H9 (cell line): ENCODE results near the gene THBS2. TPM values are rescaled to one million over a fixed set of nuclear protein-coding genes. Genes with fewer than 3 reads are reported as not detected.

Experiments
- DNase-seq: peaks from one replicate; pipeline ENCODE4 v3.0.0-alpha.2; 2017
- H2AFZ ChIP-seq: one replicate; pipeline ENCODE4 v1.6.1; 2013; ENCODE audit warnings: mild to moderate bottlenecking, low read length, control low read depth, moderate library complexity
- H2AK5ac ChIP-seq: 2 replicates; pipeline ENCODE4 v1.6.1; 2013; ENCODE audit warnings: low read length, control low read depth, mixed read lengths; ENCODE audit not compliant: insufficient read length
- H2BK120ac ChIP-seq: one replicate; pipeline ENCODE4 v1.6.1; 2013; ENCODE audit warnings: low read depth, mild to moderate bottlenecking, low read length, control low read depth, inconsistent platforms; ENCODE audit not compliant: poor library complexity, severe bottlenecking
- H2BK12ac ChIP-seq: 2 replicates; pipeline ENCODE4 v1.6.1; 2013; ENCODE audit warnings: low read length, control low read depth, mixed read lengths, low read depth; ENCODE audit not compliant: insufficient read length
- H2BK15ac ChIP-seq: 2 replicates; pipeline ENCODE4 v1.6.1; 2013; ENCODE audit warnings: low read depth, low read length, control low read depth
- H2BK20ac ChIP-seq: one replicate; pipeline ENCODE4 v1.6.1; 2013; ENCODE audit warnings: low read depth, mild to moderate bottlenecking, low read length, control low read depth, inconsistent platforms; ENCODE audit not compliant: poor library complexity, severe bottlenecking
- H2BK5ac ChIP-seq: 2 replicates; pipeline ENCODE4 v1.6.1; 2013; ENCODE audit warnings: low read length, control low read depth, mixed read lengths; ENCODE audit not compliant: insufficient read length
- H3K14ac ChIP-seq: 2 replicates; pipeline ENCODE4 v1.6.1; 2013; ENCODE audit warnings: low read length, control low read depth; ENCODE audit not compliant: insufficient read depth
- H3K18ac ChIP-seq: 2 replicates; pipeline ENCODE4 v1.6.1; 2013; ENCODE audit warnings: low read depth, mild to moderate bottlenecking, mixed read lengths, low read length, control low read depth; ENCODE audit not compliant: insufficient read length
- H3K23ac ChIP-seq: 2 replicates; pipeline ENCODE4 v1.6.1; 2013; ENCODE audit warnings: low read length, control low read depth, mixed read lengths, low read depth; ENCODE audit not compliant: insufficient read length
- H3K23me2 ChIP-seq: 2 replicates; pipeline ENCODE4 v1.6.1; 2013; ENCODE audit warnings: low read depth, mild to moderate bottlenecking, mixed read lengths, low read length, control low read depth; ENCODE audit not compliant: insufficient read length, poor library complexity, severe bottlenecking
- H3K27ac ChIP-seq: 2 replicates; pipeline ENCODE4 v1.5.1; 2013; ENCODE audit warnings: low read length, control low read depth, mixed read lengths, low read depth; ENCODE audit not compliant: insufficient read length
- H3K27me3 ChIP-seq: 2 replicates; pipeline ENCODE4 v1.6.1; 2013; ENCODE audit warnings: low read length, control low read depth, inconsistent platforms; ENCODE audit not compliant: insufficient read depth
- H3K4ac ChIP-seq: 2 replicates; pipeline ENCODE4 v1.6.1; 2013; ENCODE audit warnings: low read depth, mild to moderate bottlenecking, control low read depth, inconsistent platforms, low read length, moderate library complexity
- H3K4me1 ChIP-seq: 2 replicates; pipeline ENCODE4 v1.6.1; 2013; ENCODE audit warnings: low read length, control low read depth, inconsistent platforms; ENCODE audit not compliant: insufficient read depth
- H3K4me2 ChIP-seq: 2 replicates; pipeline ENCODE4 v1.6.1; 2013; ENCODE audit warnings: low read length, control low read depth, mixed read lengths; ENCODE audit not compliant: insufficient read length, insufficient read depth
- H3K56ac ChIP-seq: 2 replicates; pipeline ENCODE4 v1.6.1; 2013; ENCODE audit warnings: low read depth, mild to moderate bottlenecking, mixed read lengths, low read length, control low read depth; ENCODE audit not compliant: insufficient read length
- H3K79me1 ChIP-seq: 2 replicates; pipeline ENCODE4 v1.6.1; 2013; ENCODE audit warnings: low read depth, mild to moderate bottlenecking, moderate library complexity, low read length, control low read depth, inconsistent platforms; ENCODE audit not compliant: insufficient read depth, poor library complexity, severe bottlenecking
- H3K79me2 ChIP-seq: 2 replicates; pipeline ENCODE4 v1.6.1; 2013; ENCODE audit warnings: low read length, control low read depth, inconsistent platforms; ENCODE audit not compliant: insufficient read depth
- H3K9ac ChIP-seq: 2 replicates; pipeline ENCODE4 v1.6.1; 2013; ENCODE audit warnings: low read length, control low read depth, mixed read lengths; ENCODE audit not compliant: insufficient read length; ENCODE audit errors: extremely low read depth
- H3K9me3 ChIP-seq: one replicate; pipeline ENCODE4 v1.6.1; 2013; ENCODE audit warnings: low read depth, low read length, inconsistent platforms; ENCODE audit not compliant: control insufficient read depth
- H3T11ph ChIP-seq: one replicate; pipeline ENCODE4 v1.6.1; 2013; ENCODE audit warnings: mild to moderate bottlenecking, low read length, control low read depth, inconsistent platforms
- H4K20me1 ChIP-seq: one replicate; pipeline ENCODE4 v1.6.1; 2013; ENCODE audit not compliant: control insufficient read depth, insufficient read length, insufficient read depth
- H4K5ac ChIP-seq: 2 replicates; pipeline ENCODE4 v1.6.1; 2013; ENCODE audit warnings: low read depth, mild to moderate bottlenecking, mixed read lengths, low read length, control low read depth; ENCODE audit not compliant: insufficient read length
- H4K8ac ChIP-seq: replicated peaks from 2 replicates; pipeline ENCODE4 v1.6.1; 2013; ENCODE audit warnings: low read length, control low read depth, mixed read lengths, low read depth; ENCODE audit not compliant: insufficient read length
- H4K91ac ChIP-seq: 2 replicates; pipeline ENCODE4 v1.6.1; 2013; ENCODE audit warnings: low read depth, mild to moderate bottlenecking, moderate library complexity, mixed read lengths, low read length, control low read depth; ENCODE audit not compliant: insufficient read length
- H3K27ac Mint-ChIP-seq, 3 experiments: 2 replicates in 2 of 3; 3 replicates in 1 of 3; pipeline ENCODE4 v1.8.0; 2020 to 2021; ENCODE audit warnings: mixed read lengths in 3 of 3, mild to moderate bottlenecking in 1 of 3, moderate library complexity in 1 of 3
- H3K27me3 Mint-ChIP-seq: 2 replicates; pipeline ENCODE4 v1.8.0; 2021; ENCODE audit warnings: low read depth, mild to moderate bottlenecking, moderate library complexity, mixed read lengths
- H3K36me3 Mint-ChIP-seq, 3 experiments: 2 replicates in 2 of 3; 3 replicates in 1 of 3; pipeline ENCODE4 v1.8.0; 2020 to 2021; ENCODE audit warnings: low read depth in 3 of 3, mixed read lengths in 3 of 3; ENCODE audit not compliant: insufficient read depth in 1 of 3
- H3K4me1 Mint-ChIP-seq, 2 experiments: 2 replicates each; pipeline ENCODE4 v1.8.0; 2020; ENCODE audit warnings: mixed read lengths in 2 of 2
- H3K4me3 Mint-ChIP-seq, 2 experiments: 2 replicates in 1 of 2; 3 replicates in 1 of 2; pipeline ENCODE4 v1.8.0; 2020 to 2021; ENCODE audit warnings: mild to moderate bottlenecking in 2 of 2, mixed read lengths in 2 of 2, moderate library complexity in 1 of 2
- H3K9me3 Mint-ChIP-seq, 2 experiments: 2 replicates in 1 of 2; 3 replicates in 1 of 2; pipeline ENCODE4 v1.8.0; 2020; ENCODE audit warnings: mild to moderate bottlenecking in 2 of 2, mixed read lengths in 2 of 2, moderate library complexity in 1 of 2
- WGBS: extraction: QIAGEN DNeasy Blood & Tissue Kit; methylation state at CpG from one replicate; pipeline ENCODE4 v1.1.7; 2013; ENCODE audit warnings: missing lambda C conversion rate, low lambda C conversion rate, mixed read lengths; ENCODE audit not compliant: insufficient read length; ENCODE audit errors: extremely low coverage; 5-methylcytosine and 5-hydroxymethylcytosine counted together
- total RNA-seq: library from RNA; stranded (reverse); gene quantifications from 2 replicates; pipeline ENCODE4 v1.2.1, GENCODE V29; 2021
- TF ChIP-seq, protein P1 (sequence below): fragments of 200-600 bp; sonication (generic); conservative IDR thresholded peaks from 3 replicates; pipeline ENCODE4 v1.8.0; 2021; ENCODE audit warnings: antibody characterized with exemption, mild to moderate bottlenecking

Gene THBS2
- total RNA-seq, 1 experiment from 2014 or later: 14.7 TPM

DNA sequence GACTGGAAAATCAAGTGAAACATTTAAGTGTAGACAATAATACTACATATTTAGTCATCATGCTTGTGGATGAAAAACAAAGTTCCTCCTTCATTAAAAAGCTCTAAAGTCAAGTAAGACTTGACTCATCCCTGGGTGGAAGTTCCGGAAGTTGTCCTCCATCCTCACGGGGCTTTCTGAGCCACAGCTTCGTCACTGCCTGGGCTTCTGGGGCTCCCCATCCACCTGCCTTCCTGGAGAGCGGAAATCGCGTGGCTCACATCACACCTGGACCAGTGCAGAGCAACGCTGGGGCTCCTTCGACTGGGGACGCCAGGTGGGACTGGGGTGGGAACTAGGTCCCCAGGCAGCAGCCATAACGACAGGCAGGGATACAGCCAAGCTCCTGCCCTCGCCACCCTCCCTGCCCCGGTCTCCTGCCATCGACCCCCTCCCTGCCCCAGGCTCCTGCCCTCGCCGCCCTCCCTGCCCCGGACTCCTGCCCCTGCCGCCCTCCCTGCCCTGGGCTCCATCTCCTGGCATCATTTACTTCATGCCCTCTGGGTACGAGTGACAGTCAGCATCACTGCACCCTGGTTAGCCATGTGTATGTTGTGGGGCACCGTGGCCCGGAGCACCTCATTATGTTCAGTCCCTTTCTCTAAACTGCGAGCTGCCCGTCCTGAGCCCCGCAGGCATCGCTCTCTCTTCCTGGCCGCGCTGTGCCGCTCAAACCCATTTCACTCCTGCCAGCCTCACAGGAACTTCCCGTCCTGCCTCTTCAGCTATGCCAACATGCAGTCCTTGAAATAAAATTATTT is 12.9 kb downstream of the THBS2 start:
- Histone ChIP-seq H2BK15ac (no peak overlapping the region), H3K9ac (no peak overlapping the region), H3K18ac (no peak overlapping the region), H3K27ac (no peak overlapping the region), H3K79me2 (no peaks in the 10 kb centered on the region), H3K14ac (no peak overlapping the region), H3K56ac (no peak overlapping the region), H4K5ac (no peak overlapping the region), H4K91ac (no peak overlapping the region), H3K9me3 (no peaks in the 10 kb centered on the region), H3K4ac (no peak overlapping the region), H2BK5ac (no peak overlapping the region), H3K23ac (no peak overlapping the region), H4K20me1 (no peaks in the 10 kb centered on the region), H3K79me1 (no peaks in the 10 kb centered on the region), H3K23me2 (no peaks in the 10 kb centered on the region), H3K4me1 (no peaks in the 10 kb centered on the region; the same call in 1 of the 2 replicates), H2BK12ac (no peak overlapping the region), H3K27me3 (no peaks in the 10 kb centered on the region), H2BK20ac (no peak overlapping the region), H2AK5ac (no peak overlapping the region), H3K4me2 (no peak overlapping the region), H2BK120ac (no peak overlapping the region), H4K8ac (no peak overlapping the region), H3T11ph (no peak overlapping the region), H2AFZ (no peak overlapping the region)
- TF ChIP-seq, protein P1, sequence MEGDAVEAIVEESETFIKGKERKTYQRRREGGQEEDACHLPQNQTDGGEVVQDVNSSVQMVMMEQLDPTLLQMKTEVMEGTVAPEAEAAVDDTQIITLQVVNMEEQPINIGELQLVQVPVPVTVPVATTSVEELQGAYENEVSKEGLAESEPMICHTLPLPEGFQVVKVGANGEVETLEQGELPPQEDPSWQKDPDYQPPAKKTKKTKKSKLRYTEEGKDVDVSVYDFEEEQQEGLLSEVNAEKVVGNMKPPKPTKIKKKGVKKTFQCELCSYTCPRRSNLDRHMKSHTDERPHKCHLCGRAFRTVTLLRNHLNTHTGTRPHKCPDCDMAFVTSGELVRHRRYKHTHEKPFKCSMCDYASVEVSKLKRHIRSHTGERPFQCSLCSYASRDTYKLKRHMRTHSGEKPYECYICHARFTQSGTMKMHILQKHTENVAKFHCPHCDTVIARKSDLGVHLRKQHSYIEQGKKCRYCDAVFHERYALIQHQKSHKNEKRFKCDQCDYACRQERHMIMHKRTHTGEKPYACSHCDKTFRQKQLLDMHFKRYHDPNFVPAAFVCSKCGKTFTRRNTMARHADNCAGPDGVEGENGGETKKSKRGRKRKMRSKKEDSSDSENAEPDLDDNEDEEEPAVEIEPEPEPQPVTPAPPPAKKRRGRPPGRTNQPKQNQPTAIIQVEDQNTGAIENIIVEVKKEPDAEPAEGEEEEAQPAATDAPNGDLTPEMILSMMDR: no peak
- peak overlapping the region in 1 of 3 experiments; percentile 89; a peak in 2 of 7 replicates for H3K27ac Mint-ChIP-seq
- H3K36me3 Mint-ChIP-seq: peaks cover 7 to 22% (median 22%) of the 10 kb centered on the region in 3 experiments; a peak in 6 of 7 replicates
- H3K9me3 Mint-ChIP-seq: peaks cover 0 to under 1% of the 10 kb centered on the region in 2 experiments; a peak in 2 of 5 replicates
- H3K4me1 Mint-ChIP-seq: 0 out of 4 replicates have a peak, but pooled peaks cover 0 to 4% of the 10 kb centered on the region in 2 experiments
- no peak overlapping the region for H3K4me3 Mint-ChIP-seq
- no peak for DNase-seq
- no peaks in the 10 kb centered on the region; the same call in 1 of the 2 replicates for H3K27me3 Mint-ChIP-seq
- WGBS: no CpG with 5 or more reads among the region's 28 CpGs
